Skeletal muscle satellite cell (primary cell): ENCODE data around the gene GCNT3. TPM values are rescaled to one million over a fixed set of nuclear protein-coding genes. Genes with fewer than 3 reads are reported as not detected.

Experiments
- H3K27me3 ChIP-seq: 2 replicates; pipeline ENCODE4 v1.7.0; 2013; ENCODE audit warnings: low read length; ENCODE audit not compliant: control insufficient read depth, insufficient read depth
- H3K36me3 ChIP-seq: 2 replicates; pipeline ENCODE4 v1.7.0; 2013; ENCODE audit warnings: mild to moderate bottlenecking, control low read depth, low read length; ENCODE audit not compliant: insufficient read depth
- H3K4me1 ChIP-seq: 2 replicates; pipeline ENCODE4 v1.7.0; 2013; ENCODE audit warnings: low read length; ENCODE audit not compliant: control insufficient read depth, insufficient read depth
- H3K4me2 ChIP-seq: 2 replicates; pipeline ENCODE4 v1.7.0; 2013; ENCODE audit warnings: mild to moderate bottlenecking, low read length
- H3K4me3 ChIP-seq: 2 replicates; pipeline ENCODE4 v1.7.0; 2013; ENCODE audit warnings: low read length
- H3K9ac ChIP-seq: 2 replicates; pipeline ENCODE4 v1.7.0; 2013; ENCODE audit warnings: mild to moderate bottlenecking, low read depth, low read length, moderate library complexity
- H3K9me3 ChIP-seq: replicated peaks from 2 replicates; pipeline ENCODE4 v1.7.0; 2013; ENCODE audit warnings: mild to moderate bottlenecking, control low read depth, low read length
- total RNA-seq: library from RNA; depleted of rRNA; stranded (reverse); fragments of >200 nt; gene quantifications from 2 replicates; pipeline ENCODE4 v1.2.3, GENCODE V29; 2012; rRNA removed

The GCNT3 gene
- 0.22 and 1.0 TPM in 2 replicates for total RNA-seq

GRCh38 chr15:59611276-59612260 is at the start of gene GCNT3:
TSS of gene GCNT3 (plus strand) at chr15:59611783. CDS start at chr15:59618239, 6,456 bp downstream.
- Histone ChIP-seq H3K9me3 (no peaks in the 10 kb centered on the region), H3K27me3 (peaks cover 26% of the 10 kb centered on the region), H3K36me3 (no peaks in the 10 kb centered on the region), H3K4me2 (peak within 1 kb of the TSS; percentile 7), H3K4me3 (no peak within 1 kb of the TSS), H3K4me1 (peaks cover 9% of the 10 kb centered on the region), H3K9ac (no peak within 1 kb of the TSS)

DNA sequence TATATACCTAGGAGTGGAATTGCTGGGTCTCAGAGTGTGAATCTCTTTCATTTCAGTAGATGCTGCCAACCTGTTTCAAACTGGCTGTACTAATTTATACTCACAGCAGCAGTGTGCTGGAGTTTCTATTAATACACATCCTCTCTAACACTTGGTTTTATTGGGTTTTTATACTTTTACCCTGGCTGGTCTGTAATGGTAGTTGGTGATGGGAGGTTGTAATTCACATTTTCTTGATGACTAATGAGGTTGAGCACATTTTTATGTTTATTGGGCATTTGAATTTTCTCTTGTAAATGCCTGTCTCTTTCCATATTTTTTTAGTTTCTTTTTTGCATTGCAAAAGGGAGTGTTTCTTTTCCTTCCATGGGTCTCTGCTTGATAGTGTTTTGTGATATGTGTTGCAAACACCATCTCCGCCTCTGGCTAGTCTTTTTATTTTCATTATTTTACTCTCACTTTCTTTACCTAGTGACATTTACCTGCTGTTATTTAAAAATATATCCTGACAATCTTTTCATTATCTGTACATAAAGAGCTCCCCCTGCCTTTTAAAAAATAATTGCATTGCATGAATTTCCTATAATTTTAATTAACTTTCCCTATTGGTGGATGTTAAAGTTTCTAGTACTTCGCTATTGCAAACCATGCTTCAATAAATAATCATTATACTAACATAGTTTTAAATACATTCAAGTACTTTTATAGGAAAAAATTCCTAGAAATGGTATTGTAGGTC is 49.0 kb upstream of the GCNT3 start:
- H3K4me3 ChIP-seq = no peak overlapping the region
- no peak overlapping the region for H3K9ac ChIP-seq
- peaks cover 2% of the 10 kb centered on the region for H3K9me3 ChIP-seq
- H3K4me2 ChIP-seq = no peak overlapping the region
- no peaks in the 10 kb centered on the region for H3K36me3 ChIP-seq
- no peaks in the 10 kb centered on the region for H3K4me1 ChIP-seq
- H3K27me3 ChIP-seq = no peaks in the 10 kb centered on the region

GRCh38 chr15:59565299-59565698 is 46.3 kb upstream of the GCNT3 start:
- Histone ChIP-seq H3K4me1 (no peaks in the 10 kb centered on the region), H3K4me2 (no peak overlapping the region), H3K9me3 (peaks cover 2% of the 10 kb centered on the region), H3K27me3 (peaks cover 8% of the 10 kb centered on the region), H3K9ac (no peak overlapping the region), H3K36me3 (no peaks in the 10 kb centered on the region), H3K4me3 (no peak overlapping the region)

- Histone ChIP-seq H3K4me1 (no peaks in the 10 kb centered on the region), H3K9ac (no peak overlapping the region), H3K4me3 (no peak overlapping the region), H3K4me2 (no peak overlapping the region), H3K36me3 (no peaks in the 10 kb centered on the region), H3K27me3 (peaks cover 9% of the 10 kb centered on the region), H3K9me3 (peaks cover 2% of the 10 kb centered on the region)
Observed at GRCh38 chr15:59567324-59567723, 44.3 kb upstream of the GCNT3 start.

- H3K4me1 ChIP-seq = no peaks in the 10 kb centered on the region
- H3K9me3 ChIP-seq = peaks cover 2% of the 10 kb centered on the region
- no peak overlapping the region for H3K4me2 ChIP-seq
Observed at GRCh38 chr15:59569477-59569876, 42.1 kb upstream of the GCNT3 start.

GRCh38 chr15:59570315-59570714 is 41.3 kb upstream of the GCNT3 start:
- Histone ChIP-seq H3K9me3 (peaks cover 2% of the 10 kb centered on the region), H3K4me2 (no peak overlapping the region), H3K4me1 (no peaks in the 10 kb centered on the region)

More at GRCh38 chr15:59569477-59569876, 42.1 kb upstream of the GCNT3 start:
- H3K27me3 ChIP-seq = peaks cover 9% of the 10 kb centered on the region
- H3K9ac ChIP-seq = no peak overlapping the region
- H3K36me3 ChIP-seq = no peaks in the 10 kb centered on the region
- no peak overlapping the region for H3K4me3 ChIP-seq

GRCh38 chr15:59571606-59572005 is 40.0 kb upstream of the GCNT3 start:
- Histone ChIP-seq H3K36me3 (no peaks in the 10 kb centered on the region), H3K9ac (no peak overlapping the region)

More at GRCh38 chr15:59570315-59570714, 41.3 kb upstream of the GCNT3 start:
- no peak overlapping the region for H3K4me3 ChIP-seq
- H3K27me3 ChIP-seq = peaks cover 9% of the 10 kb centered on the region
- no peak overlapping the region for H3K9ac ChIP-seq
- no peaks in the 10 kb centered on the region for H3K36me3 ChIP-seq

DNA sequence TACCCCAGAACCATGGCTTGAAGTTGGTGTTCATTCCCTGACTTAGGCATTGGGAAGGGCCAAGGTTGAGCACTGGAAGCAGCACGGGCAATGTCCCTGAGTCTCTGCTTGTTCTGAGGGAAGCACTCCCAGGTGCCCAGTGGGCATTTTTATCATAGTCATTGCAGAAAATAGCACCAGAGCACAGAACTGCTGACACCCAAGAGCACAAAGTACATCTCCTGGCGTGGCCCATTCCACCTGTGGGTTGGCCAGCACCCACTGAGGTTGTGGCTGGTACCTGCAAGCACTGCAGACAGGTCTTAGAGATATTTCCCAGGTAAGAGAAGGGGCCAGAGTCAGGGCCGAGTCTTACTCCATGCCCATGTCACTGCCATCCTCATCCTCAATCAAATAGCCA is 28.5 kb upstream of the GCNT3 start:
- no peak overlapping the region for H3K9ac ChIP-seq
- H3K4me3 ChIP-seq = no peak overlapping the region
- H3K4me1 ChIP-seq = no peaks in the 10 kb centered on the region
- H3K4me2 ChIP-seq = no peak overlapping the region
- no peaks in the 10 kb centered on the region for H3K9me3 ChIP-seq
- no peaks in the 10 kb centered on the region for H3K36me3 ChIP-seq
- H3K27me3 ChIP-seq = peaks cover 15% of the 10 kb centered on the region

More at GRCh38 chr15:59571606-59572005, 40.0 kb upstream of the GCNT3 start:
- H3K4me2 ChIP-seq = no peak overlapping the region
- no peak overlapping the region for H3K4me3 ChIP-seq
- no peaks in the 10 kb centered on the region for H3K4me1 ChIP-seq
- H3K27me3 ChIP-seq = peaks cover 9% of the 10 kb centered on the region
- H3K9me3 ChIP-seq = no peaks in the 10 kb centered on the region

DNA sequence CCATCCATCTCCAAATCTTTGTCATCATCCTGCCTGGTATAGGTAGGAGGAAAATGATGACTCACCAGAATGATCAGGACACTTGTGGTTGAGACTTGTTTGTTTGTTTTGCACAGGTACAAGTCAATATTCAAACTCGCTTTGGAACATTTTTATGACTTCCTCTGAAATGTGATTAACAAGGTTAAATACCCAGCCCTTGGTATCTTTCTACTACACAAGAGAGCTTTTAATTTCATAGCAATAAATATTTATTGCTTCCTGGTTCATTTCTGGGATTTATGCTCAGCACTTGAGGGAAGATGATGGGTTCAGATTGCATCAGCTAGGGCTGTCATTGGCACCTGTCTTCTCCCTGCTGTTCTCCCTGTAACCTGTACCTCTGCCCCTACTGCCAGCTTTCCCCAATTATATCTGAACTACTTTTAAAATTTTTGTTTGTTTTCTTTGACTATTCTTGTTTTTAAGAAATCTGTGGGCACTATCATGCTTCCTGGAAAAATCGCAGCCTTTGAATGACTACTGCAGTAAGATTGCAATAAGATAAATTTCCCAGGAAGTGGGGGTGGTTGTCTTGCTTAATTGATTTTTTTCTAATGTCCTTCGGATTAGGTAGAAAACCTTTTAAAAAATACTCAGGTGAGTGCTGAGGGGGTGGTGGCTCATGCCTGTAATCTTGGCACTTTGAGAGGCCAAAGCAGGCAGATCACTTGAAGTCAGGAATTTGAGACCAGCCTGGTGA is 24.3 kb upstream of the GCNT3 start:
- Histone ChIP-seq H3K4me1 (no peaks in the 10 kb centered on the region), H3K4me2 (no peak overlapping the region), H3K4me3 (no peak overlapping the region), H3K36me3 (no peaks in the 10 kb centered on the region), H3K9me3 (no peaks in the 10 kb centered on the region), H3K27me3 (peaks cover 14% of the 10 kb centered on the region), H3K9ac (no peak overlapping the region)

DNA sequence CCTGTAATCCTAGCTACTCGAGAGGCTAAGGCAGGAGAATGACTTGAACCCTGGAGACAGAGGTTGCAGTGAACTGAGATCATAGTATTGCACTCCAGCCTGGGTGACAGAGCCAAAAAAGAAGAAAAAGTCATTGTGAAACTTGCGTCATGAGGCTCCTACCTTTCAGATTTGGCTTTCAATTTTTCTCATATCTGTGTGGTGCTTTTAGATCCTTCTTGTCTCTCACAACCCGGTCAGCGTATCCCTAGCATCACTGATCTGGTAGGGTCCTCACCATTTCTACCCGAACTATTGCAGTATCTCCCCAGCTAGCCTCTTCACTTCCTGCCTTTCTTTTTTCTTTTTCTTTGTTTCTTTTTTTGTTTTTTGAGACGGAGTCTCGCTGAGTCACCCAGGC is 21.6 kb upstream of the GCNT3 start:
- Histone ChIP-seq H3K27me3 (peaks cover 9% of the 10 kb centered on the region), H3K36me3 (no peaks in the 10 kb centered on the region), H3K9me3 (no peaks in the 10 kb centered on the region), H3K4me3 (no peak overlapping the region), H3K4me1 (peaks cover 2% of the 10 kb centered on the region), H3K4me2 (no peak overlapping the region), H3K9ac (no peak overlapping the region)

- H3K4me3 ChIP-seq = no peak overlapping the region
- H3K27me3 ChIP-seq = peaks cover 11% of the 10 kb centered on the region
- H3K4me1 ChIP-seq = peaks cover 2% of the 10 kb centered on the region
- H3K9ac ChIP-seq = no peak overlapping the region
- no peaks in the 10 kb centered on the region for H3K36me3 ChIP-seq
- no peaks in the 10 kb centered on the region for H3K9me3 ChIP-seq
- no peak overlapping the region for H3K4me2 ChIP-seq
Observed at GRCh38 chr15:59591356-59591755, 20.2 kb upstream of the GCNT3 start.
